ENCODE results near the gene MINDY1. TPM values are rescaled to one million over a fixed set of nuclear protein-coding genes. Genes with fewer than 3 reads are reported as not detected.

Gene MINDY1
- total RNA-seq, 4 donors from 2014 or later, result 45.5 to 63.2 (median 49.5) TPM

GRCh38 chr1:150967936-150968335, 38.8 kb downstream of the MINDY1 start:
- Histone ChIP-seq H3K9me3 (no peaks in the 10 kb centered on the region), H3K4me3 (no peak overlapping the region)
- 93 to 95% methylated on average over 13 of the region's 13 CpGs for WGBS, 2 donors

GRCh38 chr1:150966011-150966410, 40.7 kb downstream of the MINDY1 start:
- peaks cover 2 to 82% (median 38%) of the 10 kb centered on the region in 3 donors for H3K36me3 ChIP-seq
- 37 to 45% methylated on average over 6 of the region's 6 CpGs for WGBS, 2 donors
- TF ChIP-seq CTCF (IDR thresholded peaks at IDR 0.05), result no peak
- no peak for TF ChIP-seq POLR2A (IDR thresholded peaks at IDR 0.05)
- TF ChIP-seq EP300 (IDR thresholded peaks at IDR 0.05), result no peak
- H3K27me3 ChIP-seq, result no peaks in the 10 kb centered on the region
- DNase-seq (ENCODE audit: low spot score in 2 of 2), result no peak
- H3K4me1 ChIP-seq, result peaks cover 0 to 39% (median 23%) of the 10 kb centered on the region in 4 donors
- no peaks in the 10 kb centered on the region for H3K9me3 ChIP-seq
- peak overlapping the region in 2 of 4 donors; percentile 19 to 21 for H3K27ac ChIP-seq
- no peak overlapping the region for H3K4me3 ChIP-seq

More at GRCh38 chr1:150967936-150968335, 38.8 kb downstream of the MINDY1 start:
- H3K36me3 ChIP-seq, result peaks cover 0 to 63% (median 31%) of the 10 kb centered on the region in 3 donors
- TF ChIP-seq POLR2A (IDR thresholded peaks at IDR 0.05), result no peak
- no peaks in the 10 kb centered on the region for H3K27me3 ChIP-seq
- peaks cover 0 to 58% (median 42%) of the 10 kb centered on the region in 4 donors for H3K4me1 ChIP-seq
- peak overlapping the region in 3 of 4 donors; percentile 55 to 99 (median 98) for H3K27ac ChIP-seq
- DNase-seq (ENCODE audit: low spot score in 2 of 2), result no peak

- 63 to 66% methylated on average over 4 of the region's 4 CpGs for WGBS, 2 donors
- no peak for TF ChIP-seq EP300 (IDR thresholded peaks at IDR 0.05)
- TF ChIP-seq CTCF (IDR thresholded peaks at IDR 0.05), result no peak
- TF ChIP-seq POLR2A (IDR thresholded peaks at IDR 0.05), result no peak
- no peaks in the 10 kb centered on the region for H3K27me3 ChIP-seq
- H3K9me3 ChIP-seq, result no peaks in the 10 kb centered on the region
- peaks cover 3 to 86% (median 38%) of the 10 kb centered on the region in 3 donors for H3K36me3 ChIP-seq
- H3K4me1 ChIP-seq, result peaks cover 0 to 35% (median 19%) of the 10 kb centered on the region in 4 donors
- no peak for DNase-seq (ENCODE audit: low spot score in 2 of 2)
- peak overlapping the region in 1 of 4 donors; percentile 19 for H3K27ac ChIP-seq
- no peak overlapping the region for H3K4me3 ChIP-seq
Measured at GRCh38 chr1:150965605-150966004, 41.1 kb downstream of the MINDY1 start.

GRCh38 chr1:150964164-150964489, 42.6 kb downstream of the MINDY1 start:
- DNase-seq (ENCODE audit: low spot score in 2 of 2), result no peak
- H3K27me3 ChIP-seq, result no peaks in the 10 kb centered on the region
- H3K4me3 ChIP-seq, result no peak overlapping the region
- H3K36me3 ChIP-seq, result peaks cover 3 to 100% (median 45%) of the 10 kb centered on the region in 3 donors
- WGBS, 2 donors, result 72 to 76% methylated on average over 5 of the region's 5 CpGs
- no peaks in the 10 kb centered on the region for H3K9me3 ChIP-seq
- no peak overlapping the region for H3K27ac ChIP-seq
- TF ChIP-seq POLR2A (IDR thresholded peaks at IDR 0.05), result no peak
- TF ChIP-seq EP300 (IDR thresholded peaks at IDR 0.05), result no peak
- no peak for TF ChIP-seq CTCF (IDR thresholded peaks at IDR 0.05)
- H3K4me1 ChIP-seq, result peaks cover 0 to 20% (median 7%) of the 10 kb centered on the region in 4 donors

- H3K4me3 ChIP-seq, result no peak overlapping the region
- peak overlapping the region in 1 of 4 donors; percentile 30 for H3K27ac ChIP-seq
- TF ChIP-seq EP300 (IDR thresholded peaks at IDR 0.05) (no peak), POLR2A (IDR thresholded peaks at IDR 0.05) (no peak), CTCF (IDR thresholded peaks at IDR 0.05) (no peak)
- no peaks in the 10 kb centered on the region for H3K27me3 ChIP-seq
- DNase-seq (ENCODE audit: low spot score in 2 of 2), result no peak
- H3K4me1 ChIP-seq, result peaks cover 0 to 14% (median 4%) of the 10 kb centered on the region in 4 donors
- H3K9me3 ChIP-seq, result no peaks in the 10 kb centered on the region
- 84 to 92% methylated on average over 10 of the region's 10 CpGs for WGBS, 2 donors
- H3K36me3 ChIP-seq, result peaks cover 3 to 100% (median 50%) of the 10 kb centered on the region in 3 donors
Measured at GRCh38 chr1:150963321-150964163, 43.2 kb downstream of the MINDY1 start.

Measured in tibial nerve (tissue), 4 donors.